ENCODE measurements around the gene GALNT6. TPM values are rescaled to one million over a fixed set of nuclear protein-coding genes. Genes with fewer than 3 reads are reported as not detected.

The GALNT6 gene
- total RNA-seq, 2 donors from 2014 or later = 1.3 to 2.8 TPM

DNA sequence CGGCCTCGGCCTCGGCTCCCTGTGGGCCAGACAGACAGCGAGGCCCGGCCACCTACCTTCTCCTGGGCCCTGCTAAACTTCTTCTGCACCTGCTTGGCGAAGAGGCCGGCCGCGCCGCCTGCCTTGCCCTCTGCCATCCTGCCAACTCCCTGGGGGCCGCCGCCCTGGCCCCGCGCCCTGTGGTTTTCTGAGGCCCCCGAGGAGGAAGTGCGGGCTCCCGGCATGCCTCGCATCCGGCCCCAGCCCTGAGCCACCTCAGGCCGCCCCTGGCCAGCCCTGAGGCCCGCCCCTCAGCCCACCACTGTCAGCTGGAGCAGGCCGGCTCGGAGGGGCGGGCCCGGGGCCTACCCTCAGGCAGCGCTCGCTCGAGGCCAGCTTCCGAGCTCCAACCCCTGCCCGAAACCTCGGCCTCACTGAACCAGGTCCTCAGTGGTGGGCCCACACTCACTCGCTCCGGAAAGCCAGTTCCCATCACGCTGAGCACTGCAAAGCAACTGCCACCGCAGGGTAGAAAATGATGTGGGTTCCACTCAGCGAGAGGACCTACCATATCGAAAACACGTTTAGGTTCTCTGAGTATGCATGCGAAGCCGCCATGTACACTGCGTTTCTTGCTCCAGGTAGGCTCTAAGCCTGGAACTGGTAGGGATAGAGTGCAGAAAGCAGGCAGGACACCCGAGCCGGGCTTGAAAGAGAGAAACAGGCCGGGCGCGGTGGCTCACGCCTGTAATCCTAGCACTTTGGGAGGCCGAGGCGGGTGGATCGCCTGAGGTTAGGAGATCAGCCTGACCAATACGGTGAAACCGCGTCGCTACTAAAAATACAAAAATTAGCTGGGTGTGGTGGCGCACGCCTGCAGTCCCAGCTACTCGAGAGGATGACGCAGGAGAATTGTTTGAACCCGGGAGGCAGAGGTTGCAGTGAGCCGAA is 67.0 kb downstream of the GALNT6 start, which contains the start of gene BIN2:
BIN2 (minus strand) TSS at position 209 of the 930 bp plus-strand sequence; CDS start at position 137, 72 bp downstream.
- H3K4me1 ChIP-seq = no peaks in the 10 kb centered on the region

GRCh38 chr12:51323317-51323960 is 67.8 kb downstream of the GALNT6 start:
- peak overlapping the region in 1 of 2 donors; percentile 34 for H3K4me3 ChIP-seq
- H3K36me3 ChIP-seq = no peaks in the 10 kb centered on the region
- no peak overlapping the region for H3K27ac ChIP-seq
- TF ChIP-seq CTCF (IDR thresholded peaks at IDR 0.05) = no peak
- H3K27me3 ChIP-seq = no peaks in the 10 kb centered on the region
- no peak for DNase-seq (ENCODE audit: low spot score)
- no peaks in the 10 kb centered on the region for H3K9me3 ChIP-seq
- H3K4me1 ChIP-seq = no peaks in the 10 kb centered on the region

More for the DNA sequence above, 67.0 kb downstream of the GALNT6 start, which contains the start of gene BIN2:
- Histone ChIP-seq H3K27me3 (no peaks in the 10 kb centered on the region), H3K4me3 (peak within 1 kb of the TSS in 1 of 2 donors; percentile 34), H3K27ac (no peak within 1 kb of the TSS), H3K9me3 (no peaks in the 10 kb centered on the region), H3K36me3 (no peaks in the 10 kb centered on the region)
- no peak for TF ChIP-seq CTCF (IDR thresholded peaks at IDR 0.05)
- DNase-seq (ENCODE audit: low spot score) = no peak

- no peak for TF ChIP-seq CTCF (IDR thresholded peaks at IDR 0.05)
- no peaks in the 10 kb centered on the region for H3K9me3 ChIP-seq
- no peaks in the 10 kb centered on the region for H3K27me3 ChIP-seq
- H3K4me1 ChIP-seq = no peaks in the 10 kb centered on the region
- no peak overlapping the region for H3K27ac ChIP-seq
- no peak for DNase-seq (ENCODE audit: low spot score)
- no peak overlapping the region for H3K4me3 ChIP-seq
- H3K36me3 ChIP-seq = no peaks in the 10 kb centered on the region
Observed at GRCh38 chr12:51322452-51322851, 68.8 kb downstream of the GALNT6 start.

DNA sequence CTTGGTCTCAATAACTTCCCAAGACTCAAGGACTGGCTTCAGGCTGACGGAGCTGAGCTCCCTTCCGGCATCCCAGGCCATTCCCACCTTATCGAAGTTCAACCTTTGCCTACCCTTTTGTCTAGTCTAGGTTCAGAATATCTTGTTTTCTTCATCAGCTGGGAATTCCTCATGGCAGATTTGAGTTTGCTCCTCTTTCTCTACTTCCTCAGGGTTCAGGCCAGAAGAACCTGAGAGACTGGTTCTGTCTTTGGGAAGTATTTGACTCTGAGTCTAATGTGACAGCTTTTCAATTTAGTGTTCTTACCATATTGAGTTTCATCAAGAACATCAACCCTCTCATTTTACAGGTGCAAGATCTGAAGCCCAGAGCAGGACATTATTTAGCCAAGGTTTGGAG is 69.3 kb downstream of the GALNT6 start:
- Histone ChIP-seq H3K36me3 (no peaks in the 10 kb centered on the region), H3K4me1 (no peaks in the 10 kb centered on the region), H3K4me3 (no peak overlapping the region), H3K27me3 (no peaks in the 10 kb centered on the region), H3K27ac (no peak overlapping the region), H3K9me3 (no peaks in the 10 kb centered on the region)
- no peak for TF ChIP-seq CTCF (IDR thresholded peaks at IDR 0.05)
- DNase-seq (ENCODE audit: low spot score) = no peak

GRCh38 chr12:51320695-51321320 is 70.4 kb downstream of the GALNT6 start:
- Histone ChIP-seq H3K4me1 (no peaks in the 10 kb centered on the region), H3K36me3 (no peaks in the 10 kb centered on the region), H3K4me3 (no peak overlapping the region), H3K27me3 (no peaks in the 10 kb centered on the region), H3K27ac (no peak overlapping the region), H3K9me3 (no peaks in the 10 kb centered on the region)
- no peak for DNase-seq (ENCODE audit: low spot score)
- no peak for TF ChIP-seq CTCF (IDR thresholded peaks at IDR 0.05)
